ENCODE results near the gene ACBD7.
A peak's percentile ranks its signal among the peaks of the same experiment; 100 is the strongest.

Gene ACBD7

DNA sequence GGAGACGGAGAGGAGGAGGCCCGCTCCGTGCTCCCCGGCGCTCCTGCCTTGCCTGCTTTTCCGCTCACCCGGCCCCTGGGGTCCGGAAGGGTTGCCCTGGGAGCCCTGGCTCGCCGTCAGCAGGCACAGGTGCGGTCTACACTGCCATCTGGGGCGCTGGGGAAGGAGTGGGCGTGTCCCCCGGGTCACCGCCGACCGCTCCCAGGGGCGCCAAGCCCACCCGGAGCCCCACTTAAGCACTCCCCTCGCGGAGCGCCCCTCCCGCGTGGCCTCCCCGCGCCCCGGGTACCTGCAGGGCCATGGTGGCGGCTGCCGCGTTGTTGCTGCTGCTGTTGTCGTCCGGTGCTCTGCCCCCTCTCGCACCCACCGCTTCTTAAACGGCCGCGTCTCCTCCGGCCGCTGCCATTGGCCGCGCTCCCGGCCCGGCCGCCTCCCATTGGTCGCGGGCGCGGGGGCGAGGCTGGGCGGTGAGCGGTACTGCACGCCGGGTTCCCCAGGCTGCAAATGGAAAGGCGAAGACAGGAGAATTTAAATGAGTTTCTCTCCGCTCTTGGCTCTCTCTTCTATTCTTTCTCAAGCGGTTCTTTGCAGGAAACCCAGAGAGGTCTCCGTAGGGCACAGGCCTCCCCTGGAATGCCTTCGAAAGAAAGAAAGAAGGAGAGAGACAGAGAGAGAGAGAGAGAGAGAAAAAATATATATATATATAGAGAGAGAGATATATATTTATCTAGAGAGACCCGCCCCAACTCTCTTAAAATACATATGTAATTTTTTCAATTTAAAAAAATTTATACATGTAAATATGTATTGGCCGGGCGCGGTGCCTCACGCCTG, at the start of gene ACBD7:
TSS of gene ACBD7 (minus strand) at position 349 of the 834 bp plus-strand sequence. CDS start at position 301, 48 bp downstream.
- peak; percentile 56 to 63 (median 58) for DNase-seq

DNA sequence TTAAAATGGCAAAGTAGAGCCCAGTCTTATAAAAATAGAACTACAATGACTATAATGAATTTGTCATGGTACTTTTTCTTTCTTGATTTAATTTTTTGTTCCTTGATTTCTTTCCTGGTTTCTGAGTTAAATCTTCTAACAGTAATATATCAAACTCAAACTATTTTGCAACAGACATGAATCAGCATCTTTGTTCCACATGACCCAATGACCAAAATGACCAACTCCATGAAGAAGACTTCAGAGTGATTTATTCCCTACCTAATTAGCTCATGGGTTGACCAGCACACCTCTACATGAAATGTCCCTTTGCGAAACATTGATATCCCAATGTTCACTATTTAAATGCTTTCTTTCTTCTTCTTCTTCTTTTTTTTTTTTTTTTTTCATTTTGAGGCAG, 49.1 kb upstream of the ACBD7 start:
- DNase-seq, result no peak

DNA sequence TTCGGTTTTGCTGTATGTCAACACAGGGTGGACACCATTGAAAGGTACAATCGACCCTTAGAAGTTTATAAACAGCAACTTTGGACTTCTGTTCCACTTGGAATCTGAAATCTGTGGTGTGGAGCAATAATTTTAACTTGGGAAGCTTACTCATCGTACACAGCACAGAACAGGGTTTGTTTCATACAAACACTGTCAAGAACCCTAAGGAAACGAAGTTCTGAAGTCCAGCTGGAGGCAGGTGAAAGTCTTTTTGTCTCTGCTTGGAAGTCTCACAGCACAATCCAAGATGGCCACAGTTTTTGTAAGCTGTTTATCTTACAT, 48.4 kb upstream of the ACBD7 start:
- no peak for DNase-seq

DNA sequence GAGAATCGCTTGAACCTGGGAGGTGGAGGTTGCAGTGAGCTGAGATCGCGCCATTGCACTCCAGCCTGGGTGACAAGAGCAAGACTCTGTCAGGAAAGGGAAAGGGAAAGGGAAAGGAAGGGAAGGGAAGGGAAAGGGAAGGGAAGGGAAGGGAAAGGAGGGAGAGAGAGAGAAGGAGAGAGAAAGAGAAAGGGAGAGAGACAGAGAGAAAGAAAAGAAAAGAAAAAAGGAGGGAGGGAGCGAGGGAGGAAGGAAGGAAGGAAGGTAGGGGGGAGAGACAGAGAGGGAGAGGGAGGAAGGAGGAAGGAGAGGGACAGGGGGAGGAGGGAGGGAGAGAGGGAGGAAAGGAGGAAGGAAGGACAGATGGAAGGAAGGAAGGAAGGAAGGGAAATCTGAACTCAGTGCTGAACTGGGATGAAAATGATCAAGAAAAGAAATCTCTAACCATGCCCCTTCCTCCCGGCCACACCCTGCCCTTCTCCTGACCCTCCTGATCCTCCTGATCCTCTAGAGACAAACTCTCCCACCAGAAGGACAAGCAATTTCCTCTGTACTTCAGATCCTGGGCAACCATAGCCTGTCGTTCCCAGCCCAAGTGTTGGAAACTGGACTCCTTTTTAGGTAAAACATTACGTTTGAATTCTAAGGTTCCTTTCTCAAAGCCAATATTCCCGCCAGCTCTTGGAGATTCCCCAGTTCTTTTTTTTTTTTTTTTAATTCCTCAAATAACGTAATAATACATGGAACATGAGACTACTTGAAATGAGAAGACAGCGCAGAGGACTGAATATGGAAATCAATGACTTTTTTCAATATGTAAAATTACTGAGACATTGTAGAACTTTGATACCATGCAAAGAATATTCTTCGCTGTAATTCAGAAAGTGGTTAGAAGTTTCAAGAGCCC, 47.8 kb upstream of the ACBD7 start:
- DNase-seq, result no peak

DNA sequence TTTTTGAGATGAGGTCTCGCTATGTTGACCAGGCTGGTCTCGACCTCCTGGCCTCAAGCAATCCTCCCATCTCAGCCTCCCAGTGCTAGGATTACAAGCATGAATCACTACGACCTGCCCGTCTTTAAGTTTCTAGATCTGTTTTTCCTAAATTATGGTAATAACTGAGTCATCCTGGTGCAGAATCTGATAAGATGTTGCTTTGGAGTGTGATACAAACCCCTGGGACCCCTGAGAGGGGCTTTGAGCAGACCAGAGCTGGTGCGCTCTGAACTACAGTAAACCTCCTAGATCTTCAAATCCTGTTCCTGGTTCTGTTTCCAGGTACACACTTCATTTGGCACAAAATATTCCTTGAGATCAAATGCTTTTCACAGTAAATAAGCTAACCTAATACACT, 42.8 kb upstream of the ACBD7 start:
- DNase-seq, result no peak

DNA sequence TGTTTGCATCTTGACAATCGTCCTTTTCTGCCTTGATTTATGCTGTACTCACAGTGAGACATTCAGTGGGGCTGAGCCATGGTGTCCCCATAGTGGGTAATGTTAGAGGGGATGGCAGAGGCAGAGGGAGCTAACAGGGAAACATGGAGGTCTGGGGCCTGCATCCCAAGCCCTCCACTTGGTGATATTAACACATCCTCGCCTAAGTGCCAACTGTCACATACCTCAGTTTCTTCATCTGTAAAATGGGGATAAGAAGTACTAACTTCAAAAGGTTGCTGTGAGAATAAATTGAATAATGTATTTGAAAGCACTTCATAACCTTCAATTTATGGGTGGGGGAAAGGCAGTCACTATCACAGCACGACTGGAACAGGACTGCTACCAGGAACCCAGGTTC, 36.3 kb upstream of the ACBD7 start:
- no peak for DNase-seq

DNA sequence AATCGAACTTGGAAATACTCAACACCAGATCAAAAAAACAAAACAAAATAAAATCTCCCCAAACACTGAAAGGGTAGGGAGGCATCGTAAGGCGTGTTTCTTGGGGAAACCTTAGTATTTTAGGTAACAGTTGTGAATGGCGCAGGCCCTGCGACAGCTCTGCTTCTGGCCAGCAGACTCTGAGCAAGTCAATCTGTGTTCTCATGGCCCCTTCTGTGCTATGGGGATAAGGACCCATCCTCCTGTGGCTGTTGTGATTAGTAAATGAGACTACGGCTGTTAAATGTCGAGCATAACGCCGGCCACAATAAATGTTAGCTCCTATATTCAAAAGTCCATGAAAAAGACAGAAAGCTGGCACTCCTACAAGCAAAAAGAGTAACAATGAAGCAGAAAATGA, 35.6 kb upstream of the ACBD7 start:
- DNase-seq, result no peak

DNA sequence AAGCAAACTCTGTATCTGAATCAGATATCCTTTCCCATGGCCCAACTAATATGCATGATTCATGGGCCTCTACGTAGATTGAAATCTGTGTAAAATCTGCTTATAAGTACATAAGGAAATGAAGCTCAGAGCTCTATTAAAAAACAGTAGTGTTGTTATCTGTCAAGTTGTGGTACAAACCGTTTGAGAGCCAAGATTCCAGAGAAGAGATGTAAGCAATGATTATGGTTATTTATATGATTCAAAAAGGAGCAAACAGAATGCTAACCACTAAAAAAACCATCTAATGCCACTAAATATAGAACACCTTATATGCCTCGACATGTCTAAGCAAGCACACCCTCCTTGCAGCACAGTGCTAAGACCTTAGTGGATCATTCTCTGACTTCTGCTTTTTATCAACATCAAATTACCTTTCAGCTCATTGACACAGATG, 35.2 kb upstream of the ACBD7 start:
- no peak for DNase-seq

DNA sequence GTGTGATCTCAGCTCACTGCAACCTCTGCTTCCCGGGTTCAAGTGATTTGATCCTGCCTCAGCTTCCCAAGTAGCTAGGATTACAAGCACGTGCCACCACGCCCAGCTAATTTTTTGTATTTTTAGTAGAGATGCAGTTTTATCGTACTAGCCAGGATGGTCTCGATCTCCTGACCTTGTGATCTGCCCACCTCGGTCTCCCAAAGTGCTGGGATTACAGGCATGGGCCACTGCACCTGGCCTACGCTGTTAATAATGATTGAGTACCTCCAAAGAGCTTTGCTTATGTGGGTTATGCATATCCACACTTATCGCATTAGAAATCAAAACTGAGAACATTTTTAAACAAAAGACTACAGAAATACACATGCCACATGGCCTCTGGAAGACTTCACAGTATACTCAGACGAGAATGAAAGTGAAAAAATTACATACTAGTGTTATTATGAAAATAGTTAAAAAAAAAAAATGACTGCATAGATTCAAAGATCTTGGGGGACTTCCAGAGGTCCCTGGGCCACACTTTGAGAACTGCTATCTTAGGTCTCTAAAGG, 34.0 kb upstream of the ACBD7 start:
- DNase-seq, result no peak

DNA sequence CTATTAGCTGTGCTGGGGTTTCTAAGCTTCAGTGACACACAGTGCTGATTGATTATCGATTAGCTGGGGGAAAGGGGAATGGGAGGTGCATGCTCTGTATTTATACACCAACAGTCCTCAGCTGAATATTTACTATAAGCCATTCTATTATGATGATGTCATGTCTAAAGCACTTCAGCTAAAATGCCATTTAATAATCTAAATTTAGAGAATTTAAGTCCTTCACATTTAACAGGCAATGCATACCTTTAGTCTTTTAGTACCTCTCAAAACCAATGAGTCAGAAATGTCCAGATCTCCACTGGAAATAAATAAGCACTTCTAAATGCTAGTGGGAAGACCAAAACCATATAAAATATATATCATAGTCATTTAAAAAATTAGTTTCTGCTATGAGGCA, 33.1 kb upstream of the ACBD7 start:
- DNase-seq, result no peak

DNA sequence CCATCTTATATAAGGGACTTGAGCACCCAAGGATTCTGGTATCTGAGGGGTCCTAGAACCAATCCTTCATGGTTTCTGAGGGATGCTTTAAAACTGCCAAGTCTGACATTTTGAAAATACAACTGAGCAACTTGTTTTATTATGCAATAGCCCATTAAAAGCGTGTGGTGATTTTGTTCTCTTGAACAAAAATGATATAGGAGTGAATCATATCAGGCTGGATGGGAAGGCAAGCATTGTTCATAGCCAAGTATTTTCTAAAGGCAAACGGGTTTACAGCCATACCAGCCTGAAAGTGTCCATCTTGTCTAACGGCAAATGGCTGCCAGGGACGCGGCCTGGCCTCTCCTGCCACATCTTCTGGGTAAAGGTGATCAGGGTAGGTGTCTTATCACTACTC, 31.9 kb upstream of the ACBD7 start:
- no peak for DNase-seq

DNA sequence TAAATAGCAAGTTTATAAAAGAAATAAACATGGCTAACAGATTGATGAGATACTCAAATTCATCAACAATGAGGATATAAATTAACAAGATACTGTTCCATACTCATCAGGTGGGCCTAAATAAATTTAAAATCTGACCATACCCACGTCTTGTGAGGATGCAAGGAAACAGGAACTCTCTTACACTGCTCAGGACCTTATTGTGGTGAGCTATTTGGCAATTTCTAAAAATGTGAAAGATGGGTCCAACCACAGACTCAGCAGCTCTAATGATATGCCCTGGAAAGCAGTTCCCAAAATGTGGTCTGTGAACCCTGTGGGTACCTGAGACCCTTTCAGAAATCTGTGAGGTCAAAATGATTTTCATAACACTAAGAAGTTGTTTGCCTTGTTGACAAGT, 30.0 kb upstream of the ACBD7 start:
- DNase-seq, result no peak

DNA sequence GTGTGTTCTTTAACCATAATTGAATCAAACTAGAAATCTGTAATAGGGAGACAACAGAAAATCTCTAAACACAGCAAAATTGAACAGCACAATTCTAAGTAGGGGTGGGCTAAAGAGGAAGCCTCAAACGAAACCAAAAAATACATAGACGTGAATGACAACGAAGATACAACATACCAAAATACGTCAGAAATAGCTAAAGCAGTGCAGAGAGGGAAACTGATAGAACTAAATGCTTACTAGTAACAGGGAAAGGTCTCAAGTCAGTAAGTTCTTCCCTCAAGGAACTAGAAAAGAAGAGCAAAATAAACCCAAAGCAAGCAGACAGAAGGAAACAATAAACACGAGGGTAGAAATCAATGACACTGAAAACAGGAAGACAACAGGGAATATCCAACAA, 27.6 kb upstream of the ACBD7 start:
- no peak for DNase-seq

DNA sequence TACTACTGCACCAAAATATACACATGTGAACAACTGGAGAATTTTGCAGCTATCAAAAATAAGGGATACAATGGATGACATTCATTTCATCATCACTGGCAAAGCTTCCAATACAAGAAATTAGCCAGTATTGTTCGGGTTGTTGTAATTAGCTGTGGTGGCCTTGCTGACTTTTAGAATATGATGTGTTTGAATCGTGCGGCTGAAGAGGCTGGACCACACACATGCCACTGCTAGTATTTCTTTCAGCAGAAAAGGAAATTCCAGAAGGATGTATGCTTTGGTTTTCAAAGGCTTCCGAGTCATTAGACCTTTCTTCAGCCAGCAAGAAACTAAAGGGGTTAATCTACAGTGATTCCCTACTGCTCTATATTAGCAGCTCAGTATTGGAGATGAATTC, 25.2 kb upstream of the ACBD7 start:
- DNase-seq, result no peak

DNA sequence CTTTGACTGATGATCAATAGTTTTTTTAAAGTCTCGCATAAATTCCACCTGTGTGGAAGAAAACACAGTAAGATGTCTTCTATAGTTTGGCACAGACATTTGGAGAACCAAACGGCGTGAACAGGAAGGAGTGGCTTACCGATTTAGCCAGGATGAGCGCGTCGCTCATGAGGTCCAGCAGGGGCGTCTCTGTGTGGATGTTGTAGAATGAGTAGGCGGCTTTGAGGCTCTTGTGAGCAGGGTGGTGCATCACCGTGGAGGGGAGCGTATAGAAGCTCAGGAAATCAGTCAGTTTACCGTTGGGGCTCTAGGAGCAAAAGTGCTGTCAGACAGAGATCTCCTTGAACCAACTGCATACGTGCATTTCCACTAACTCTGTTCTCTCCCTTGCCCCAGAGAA, 24.1 kb upstream of the ACBD7 start:
- DNase-seq, result no peak

DNA sequence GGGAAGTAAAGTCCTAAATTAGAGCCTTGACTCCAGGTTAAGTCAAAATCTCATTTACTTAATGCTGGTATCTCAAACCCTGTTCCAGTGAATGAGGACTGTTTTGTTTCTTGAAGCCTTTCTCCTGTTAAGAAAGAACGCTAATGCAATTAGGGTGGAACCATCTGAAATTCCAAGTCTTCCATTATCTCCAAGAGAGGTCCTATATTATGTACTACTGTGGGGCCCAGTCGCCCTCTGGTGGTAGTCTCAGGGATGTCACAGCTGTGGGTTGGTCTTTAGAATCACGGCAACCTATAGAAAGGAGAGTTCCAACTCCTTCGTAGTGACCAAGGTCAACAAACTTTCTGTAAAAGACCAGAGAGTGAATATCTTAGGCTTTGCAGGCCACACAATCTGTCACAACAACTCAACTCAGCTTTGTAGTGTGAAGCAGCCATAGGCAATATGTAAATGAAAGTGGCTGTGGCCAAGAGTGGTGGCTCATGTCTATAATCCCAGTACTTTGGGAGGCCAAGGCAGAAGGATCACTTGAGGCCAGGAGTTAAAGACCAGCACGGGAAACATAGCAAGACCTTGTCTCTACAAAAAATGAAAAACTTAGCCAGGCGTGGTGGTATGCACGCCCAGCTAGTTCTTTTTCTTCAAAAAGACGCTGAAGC, 17.9 kb upstream of the ACBD7 start:
- peak; percentile 15 to 54 (median 36) for DNase-seq

DNA sequence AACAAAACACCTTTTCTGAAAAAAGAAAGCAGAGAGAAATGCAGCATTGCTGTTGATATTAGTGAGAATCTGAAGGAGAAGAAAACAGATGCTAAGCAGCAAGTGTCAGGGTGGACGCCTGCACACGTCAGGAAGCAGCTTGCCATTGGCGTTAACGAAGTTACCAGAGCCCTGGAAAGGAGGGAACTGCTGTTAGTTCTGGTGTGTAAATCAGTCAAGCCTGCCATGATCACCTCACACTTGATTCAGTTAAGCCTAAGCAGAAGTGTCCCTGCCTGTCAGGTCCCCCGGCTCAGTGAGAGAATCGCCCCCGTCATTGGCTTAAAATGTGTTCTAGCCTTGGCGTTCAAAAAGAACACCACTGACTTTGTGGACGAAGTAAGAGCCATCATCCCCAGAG, 14.9 kb upstream of the ACBD7 start:
- DNase-seq, result no peak

DNA sequence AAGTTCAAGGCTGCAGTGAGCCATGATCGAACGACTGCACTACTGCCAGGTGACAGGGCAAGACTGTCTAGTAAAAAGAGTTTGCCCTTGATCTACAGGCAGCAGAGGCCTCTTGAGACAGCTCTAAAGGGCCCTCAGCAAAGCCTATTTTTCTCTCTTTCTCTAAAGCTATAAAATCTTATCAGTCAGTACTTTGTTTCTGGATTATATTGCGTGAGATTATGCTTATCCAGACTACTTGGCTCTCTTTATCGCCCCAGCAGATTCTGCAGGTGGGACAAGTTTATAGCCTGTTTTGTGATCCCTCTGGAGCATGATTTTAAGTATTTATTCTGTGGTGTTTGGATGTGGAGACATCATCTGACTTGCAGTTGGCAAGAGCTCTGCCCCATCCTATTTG, 11.3 kb upstream of the ACBD7 start:
- DNase-seq, result no peak

DNA sequence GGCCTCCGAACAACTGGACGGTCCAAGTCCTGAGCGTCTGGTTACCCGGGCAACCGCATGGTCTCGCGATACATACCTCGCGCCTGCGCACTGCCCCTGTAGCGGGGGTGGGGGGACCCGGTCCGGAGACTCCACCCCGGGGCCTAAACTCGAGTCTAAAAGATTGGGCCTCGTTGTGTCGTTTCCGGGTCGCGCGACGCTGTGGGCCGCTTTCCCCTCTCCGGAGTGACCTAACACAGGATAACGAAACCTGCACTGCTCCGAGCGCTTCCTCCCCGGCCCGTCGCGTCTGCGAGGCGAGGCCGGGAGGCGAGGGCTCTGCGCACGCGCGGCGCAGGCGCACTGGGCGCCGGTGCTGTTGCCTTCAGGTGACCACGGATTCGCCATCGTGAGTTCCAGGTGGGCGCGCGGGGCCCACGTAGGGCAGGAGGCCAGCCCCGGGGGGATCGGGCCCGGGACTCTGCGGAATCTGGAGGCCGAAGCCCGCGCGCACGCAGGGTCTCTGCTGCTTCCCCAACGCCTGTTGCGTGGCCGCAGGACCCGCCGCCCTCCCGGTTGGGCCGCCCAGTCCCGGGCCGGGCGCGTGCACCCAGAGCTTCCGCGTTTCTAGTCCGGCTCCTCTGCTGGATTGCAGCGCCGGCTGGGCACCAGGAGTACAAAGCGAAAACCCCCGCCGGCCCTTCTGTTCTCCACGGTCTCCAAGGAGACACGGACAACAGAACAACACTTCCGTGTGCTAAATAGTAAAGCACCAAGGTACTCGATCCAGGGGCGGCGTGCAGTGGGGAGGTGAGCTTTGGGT, 8.6 kb upstream of the ACBD7 start, which contains the start of gene RPP38:
TSS of gene RPP38 (plus strand) at position 345 of the 802 bp plus-strand sequence. CDS start 5,960 bp downstream, outside the sequence.
- DNase-seq, result peak; percentile 96 to 99 (median 98)

DNA sequence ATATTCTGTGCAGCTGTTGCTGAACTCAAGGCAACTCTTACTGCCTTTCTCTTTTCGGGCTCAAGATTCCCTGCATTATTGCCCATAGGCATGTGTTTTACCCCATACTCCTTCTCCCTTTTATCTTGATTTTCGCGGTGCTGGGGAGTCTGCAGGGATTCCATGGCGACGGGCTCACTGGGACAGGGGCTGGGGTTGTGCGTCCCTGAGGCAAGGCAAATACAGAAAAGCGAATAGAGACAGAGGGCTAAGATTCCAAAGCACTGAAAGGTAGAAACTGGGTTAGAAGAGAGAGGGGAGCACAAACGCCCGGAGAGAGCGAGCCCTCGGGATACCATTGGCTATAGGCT, 8.1 kb upstream of the ACBD7 start:
- DNase-seq, result no peak

DNA sequence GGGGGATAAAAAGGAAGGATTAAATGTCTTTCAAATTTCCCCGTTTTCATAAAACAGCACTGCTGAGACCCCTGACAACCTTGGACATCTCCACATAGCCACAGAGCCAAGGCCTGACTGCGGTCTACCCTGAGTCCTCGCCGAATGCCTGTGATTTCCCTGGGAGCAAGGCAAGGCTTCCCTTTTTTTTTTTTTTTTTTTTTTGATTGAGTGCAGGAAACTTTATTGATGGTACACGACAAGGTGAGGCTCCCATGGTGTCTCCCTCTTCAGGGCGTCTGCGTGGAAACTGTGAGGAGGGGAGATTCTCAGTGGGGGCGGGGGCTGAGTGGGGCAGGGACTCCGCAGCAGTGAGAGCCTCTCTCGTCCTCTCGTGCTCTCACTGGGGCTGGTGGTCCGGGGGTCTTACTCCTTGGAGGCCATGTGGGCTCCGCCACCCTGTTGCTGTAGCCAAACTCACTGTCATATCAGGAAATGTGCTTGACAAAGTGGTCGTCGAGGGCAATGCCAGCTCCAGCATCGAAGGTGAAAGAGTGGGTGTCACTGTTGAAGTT, 4.4 kb upstream of the ACBD7 start:
- DNase-seq, result no peak

DNA sequence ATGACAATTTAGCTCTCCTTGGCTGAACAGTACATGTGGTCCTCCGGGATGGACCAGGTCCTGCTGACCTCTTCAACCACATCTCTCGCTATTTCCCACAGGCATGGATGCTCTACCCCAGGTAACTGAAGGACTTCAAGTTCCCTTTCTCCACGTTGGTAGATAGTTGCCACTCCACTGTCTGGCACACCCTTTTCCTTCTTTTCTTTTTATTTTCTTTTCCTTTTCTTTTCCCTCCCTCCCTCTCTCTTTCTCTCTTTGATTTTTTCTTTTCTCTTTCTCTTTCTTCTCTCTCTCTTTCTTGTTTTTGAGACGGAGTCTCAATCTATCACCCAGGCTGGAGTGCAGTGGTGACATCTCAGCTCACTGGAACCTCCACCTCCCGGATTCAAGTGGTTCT, 2.8 kb upstream of the ACBD7 start:
- DNase-seq, result no peak

All from activated CD4-positive, CD25-positive, alpha-beta regulatory T cell (primary cell).